ENCODE data around the gene BCL6B.

DNA sequence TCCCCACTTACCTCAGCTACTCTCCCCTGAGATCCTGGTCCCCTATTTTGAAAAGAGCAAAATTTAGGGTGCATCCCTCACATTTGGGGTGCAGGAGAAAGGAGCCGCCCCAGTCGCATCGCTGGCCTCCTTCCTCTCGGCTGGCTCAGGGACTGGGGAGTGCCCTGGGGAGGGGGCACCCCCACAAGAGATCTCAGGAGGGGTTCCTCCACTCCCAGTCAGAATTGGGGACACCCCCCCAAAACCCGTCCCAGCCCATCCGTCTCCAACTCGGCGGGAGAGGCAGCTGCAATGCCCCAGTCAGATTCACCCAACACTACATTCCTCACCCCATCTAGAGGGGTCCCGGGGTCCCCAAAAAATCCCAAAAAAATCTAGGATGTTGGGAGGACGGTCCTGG, 3.5 kb upstream of the BCL6B start:
- TF ChIP-seq, protein P1, sequence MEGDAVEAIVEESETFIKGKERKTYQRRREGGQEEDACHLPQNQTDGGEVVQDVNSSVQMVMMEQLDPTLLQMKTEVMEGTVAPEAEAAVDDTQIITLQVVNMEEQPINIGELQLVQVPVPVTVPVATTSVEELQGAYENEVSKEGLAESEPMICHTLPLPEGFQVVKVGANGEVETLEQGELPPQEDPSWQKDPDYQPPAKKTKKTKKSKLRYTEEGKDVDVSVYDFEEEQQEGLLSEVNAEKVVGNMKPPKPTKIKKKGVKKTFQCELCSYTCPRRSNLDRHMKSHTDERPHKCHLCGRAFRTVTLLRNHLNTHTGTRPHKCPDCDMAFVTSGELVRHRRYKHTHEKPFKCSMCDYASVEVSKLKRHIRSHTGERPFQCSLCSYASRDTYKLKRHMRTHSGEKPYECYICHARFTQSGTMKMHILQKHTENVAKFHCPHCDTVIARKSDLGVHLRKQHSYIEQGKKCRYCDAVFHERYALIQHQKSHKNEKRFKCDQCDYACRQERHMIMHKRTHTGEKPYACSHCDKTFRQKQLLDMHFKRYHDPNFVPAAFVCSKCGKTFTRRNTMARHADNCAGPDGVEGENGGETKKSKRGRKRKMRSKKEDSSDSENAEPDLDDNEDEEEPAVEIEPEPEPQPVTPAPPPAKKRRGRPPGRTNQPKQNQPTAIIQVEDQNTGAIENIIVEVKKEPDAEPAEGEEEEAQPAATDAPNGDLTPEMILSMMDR (IDR thresholded peaks at IDR 0.05), result no peak
- TF ChIP-seq POLR2A (IDR thresholded peaks at IDR 0.05), result no peak

All from esophagus squamous epithelium (tissue), 4 donors.